ENCODE results near the gene CNTN4. TPM values are rescaled to one million over a fixed set of nuclear protein-coding genes. Genes with fewer than 3 reads are reported as not detected.

Gene CNTN4
- total and polyA plus RNA-seq, 2 donors (not counting 3 experiments of a cell fraction or from before 2014, with no cell fraction given) = not detected

GRCh38 chr3:2250783-2251182 is 152.1 kb downstream of the CNTN4 start:
- Histone ChIP-seq H3K4me1 (ENCODE audit: control insufficient read depth, extremely low read depth, insufficient read depth, low read length) (no peaks in the 10 kb centered on the region), H3K4me2 (ENCODE audit: insufficient read depth, low read length) (no peak overlapping the region), H3K4me3 (replicated peaks in 1 of 3; ENCODE audit: insufficient read depth in 1 of 3, low read depth in 1 of 3, low read length in 3 of 3) (no peak overlapping the region), H4K20me1 (replicated peaks; ENCODE audit: control insufficient read depth, extremely low read depth, insufficient read depth, low read length) (no peaks in the 10 kb centered on the region), H3K27ac (ENCODE audit: insufficient read depth, low read depth, low read length) (no peak overlapping the region), H3K79me2 (ENCODE audit: control insufficient read depth, insufficient read depth, low read length) (no peaks in the 10 kb centered on the region), H3K9me3 (replicated peaks; ENCODE audit: control insufficient read depth, insufficient read depth, low read length) (no peaks in the 10 kb centered on the region), H3K9me1 (replicated peaks; ENCODE audit: control insufficient read depth, extremely low read depth, insufficient read depth, low read length) (no peaks in the 10 kb centered on the region), H3K36me3 (ENCODE audit: control insufficient read depth in 2 of 2, extremely low read depth in 1 of 2, insufficient read depth in 2 of 2, low read length in 2 of 2) (no peaks in the 10 kb centered on the region), H3K9ac (replicated peaks; ENCODE audit: extremely low read depth, insufficient read depth, low read length) (no peak overlapping the region), H3K27me3 (ENCODE audit: control insufficient read depth in 2 of 2, insufficient read depth in 2 of 2, low read length in 2 of 2) (no peaks in the 10 kb centered on the region), H2AFZ (ENCODE audit: low read depth, low read length) (no peak overlapping the region)
- ChIA-PET POLR2A (no interaction called here), CTCF (no interaction called here)
- dilution Hi-C loops (cut with MboI; ENCODE audit: extremely low pct_ligation_motif_present, low sequenced_read_pairs) = no loop called here
- BruUV-seq (replicated peaks) = no TSS peak
- TF ChIP-seq, protein P1, sequence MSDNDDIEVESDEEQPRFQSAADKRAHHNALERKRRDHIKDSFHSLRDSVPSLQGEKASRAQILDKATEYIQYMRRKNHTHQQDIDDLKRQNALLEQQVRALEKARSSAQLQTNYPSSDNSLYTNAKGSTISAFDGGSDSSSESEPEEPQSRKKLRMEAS (IDR thresholded peaks at IDR 0.05; ENCODE audit: insufficient read depth, insufficient read length) = no peak
- TF ChIP-seq JUN (IDR thresholded peaks at IDR 0.05; ENCODE audit: borderline replicate concordance, insufficient read depth, insufficient read length, low read depth) (no peak), EZH2 (IDR thresholded peaks at IDR 0.05; ENCODE audit: borderline replicate concordance, low read depth, low read length, severe bottlenecking) (no peak)
- DNase-seq (ENCODE audit: low read depth, low spot score) = no peak
- FAIRE-seq = no peak
- intact Hi-C loops (cut with micrococcal nuclease) = no loop called here

- ChIA-PET POLR2A (no interaction called here), CTCF (interaction anchor here (1.4 kb wide), 1 partner anchor 9 kb away, joined by 3 read pairs; no protein-coding TSS in a partner anchor)
- no TSS peak for BruUV-seq (replicated peaks)
- Histone ChIP-seq H3K27me3 (ENCODE audit: control insufficient read depth in 2 of 2, insufficient read depth in 2 of 2, low read length in 2 of 2) (no peaks in the 10 kb centered on the region), H3K27ac (ENCODE audit: insufficient read depth, low read depth, low read length) (no peak overlapping the region), H2AFZ (ENCODE audit: low read depth, low read length) (no peak overlapping the region), H3K79me2 (ENCODE audit: control insufficient read depth, insufficient read depth, low read length) (no peaks in the 10 kb centered on the region), H3K9me3 (replicated peaks; ENCODE audit: control insufficient read depth, insufficient read depth, low read length) (peaks cover 2% of the 10 kb centered on the region), H3K36me3 (ENCODE audit: control insufficient read depth in 2 of 2, extremely low read depth in 1 of 2, insufficient read depth in 2 of 2, low read length in 2 of 2) (no peaks in the 10 kb centered on the region), H3K4me1 (ENCODE audit: control insufficient read depth, extremely low read depth, insufficient read depth, low read length) (no peaks in the 10 kb centered on the region), H3K4me2 (ENCODE audit: insufficient read depth, low read length) (no peak overlapping the region), H3K9me1 (replicated peaks; ENCODE audit: control insufficient read depth, extremely low read depth, insufficient read depth, low read length) (no peaks in the 10 kb centered on the region), H3K9ac (replicated peaks; ENCODE audit: extremely low read depth, insufficient read depth, low read length) (no peak overlapping the region), H4K20me1 (replicated peaks; ENCODE audit: control insufficient read depth, extremely low read depth, insufficient read depth, low read length) (no peaks in the 10 kb centered on the region), H3K4me3 (replicated peaks in 1 of 3; ENCODE audit: insufficient read depth in 1 of 3, low read depth in 1 of 3, low read length in 3 of 3) (no peak overlapping the region)
- TF ChIP-seq JUN (IDR thresholded peaks at IDR 0.05; ENCODE audit: borderline replicate concordance, insufficient read depth, insufficient read length, low read depth) (no peak), POLR2AphosphoS5 (IDR thresholded peaks at IDR 0.05; ENCODE audit: insufficient read depth, low read depth, low read length) (no peak), MYC (IDR thresholded peaks at IDR 0.05; ENCODE audit: low read depth, low read length) (no peak), POLR2A (IDR thresholded peaks at IDR 0.05; ENCODE audit: low read depth, low read length) (no peak), EZH2 (IDR thresholded peaks at IDR 0.05; ENCODE audit: borderline replicate concordance, low read depth, low read length, severe bottlenecking) (no peak), GATA2 (IDR thresholded peaks at IDR 0.05; ENCODE audit: insufficient read depth, insufficient read length, low read depth, low read length) (no peak), FOS (IDR thresholded peaks at IDR 0.05; ENCODE audit: borderline replicate concordance, insufficient read depth, low read length) (no peak)
- TF ChIP-seq, protein P1 (IDR thresholded peaks at IDR 0.05; ENCODE audit: insufficient read depth, insufficient read length) = no peak
- TF ChIP-seq, protein P2, sequence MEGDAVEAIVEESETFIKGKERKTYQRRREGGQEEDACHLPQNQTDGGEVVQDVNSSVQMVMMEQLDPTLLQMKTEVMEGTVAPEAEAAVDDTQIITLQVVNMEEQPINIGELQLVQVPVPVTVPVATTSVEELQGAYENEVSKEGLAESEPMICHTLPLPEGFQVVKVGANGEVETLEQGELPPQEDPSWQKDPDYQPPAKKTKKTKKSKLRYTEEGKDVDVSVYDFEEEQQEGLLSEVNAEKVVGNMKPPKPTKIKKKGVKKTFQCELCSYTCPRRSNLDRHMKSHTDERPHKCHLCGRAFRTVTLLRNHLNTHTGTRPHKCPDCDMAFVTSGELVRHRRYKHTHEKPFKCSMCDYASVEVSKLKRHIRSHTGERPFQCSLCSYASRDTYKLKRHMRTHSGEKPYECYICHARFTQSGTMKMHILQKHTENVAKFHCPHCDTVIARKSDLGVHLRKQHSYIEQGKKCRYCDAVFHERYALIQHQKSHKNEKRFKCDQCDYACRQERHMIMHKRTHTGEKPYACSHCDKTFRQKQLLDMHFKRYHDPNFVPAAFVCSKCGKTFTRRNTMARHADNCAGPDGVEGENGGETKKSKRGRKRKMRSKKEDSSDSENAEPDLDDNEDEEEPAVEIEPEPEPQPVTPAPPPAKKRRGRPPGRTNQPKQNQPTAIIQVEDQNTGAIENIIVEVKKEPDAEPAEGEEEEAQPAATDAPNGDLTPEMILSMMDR (IDR thresholded peaks at IDR 0.05; ENCODE audit: extremely low read depth in 1 of 2, insufficient read depth in 1 of 2, low read depth in 1 of 2, low read length in 2 of 2) = no peak
- dilution Hi-C loops (cut with MboI; ENCODE audit: extremely low pct_ligation_motif_present, low sequenced_read_pairs) = no loop called here
- DNase-seq (ENCODE audit: low read depth, low spot score) (no peak), FAIRE-seq (no peak)
- intact Hi-C loops (cut with micrococcal nuclease) = no loop called here
Measured at GRCh38 chr3:2261747-2262146, 163.1 kb downstream of the CNTN4 start.

Data from endothelial cell of umbilical vein (primary cell).